Heart left ventricle (tissue), 16 donors: ENCODE measurements around the gene TTC23L. TPM values are rescaled to one million over a fixed set of nuclear protein-coding genes. Genes with fewer than 3 reads are reported as not detected.

Experiments used
- ATAC-seq, 4 donors: fragments of 200-7000 bp; cut with Tn5 transposase; one replicate each; pipeline ENCODE4 v1.9.1; 2020 to 2022; ENCODE audit warnings: moderate library complexity in 4 of 4, mild to moderate bottlenecking in 3 of 4, moderate number of reproducible peaks in 1 of 4
- DNase-seq, 5 donors: peaks; one replicate each; pipeline ENCODE4 v3.0.0-alpha.2; 2020
- H3K27ac ChIP-seq, 12 donors: fragments of 200-600 bp; sonication (generic) in 4 of 12; one replicate each; pipeline versions ENCODE4 v1.5.0 to v1.8.0; 2016 to 2022; ENCODE audit warnings: mild to moderate bottlenecking in 2 of 12
- H3K27me3 ChIP-seq, 9 donors: fragments of 200-600 bp; sonication (generic) in 2 of 9; one replicate each; pipeline versions ENCODE4 v1.5.1 to v1.8.0; 2016 to 2022; ENCODE audit warnings: mild to moderate bottlenecking in 3 of 9
- H3K36me3 ChIP-seq, 9 donors: fragments of 200-600 bp; sonication (generic) in 2 of 9; one replicate each; pipeline versions ENCODE4 v1.5.0 to v1.8.0; 2018 to 2022; ENCODE audit warnings: mild to moderate bottlenecking in 2 of 9
- H3K4me1 ChIP-seq, 12 donors: fragments of 200-600 bp; sonication (generic) in 4 of 12; one replicate each; pipeline versions ENCODE4 v1.5.0 to v1.8.0; 2016 to 2022; ENCODE audit warnings: mild to moderate bottlenecking in 3 of 12
- H3K4me3 ChIP-seq, 12 donors: fragments of 200-600 bp; sonication (generic) in 4 of 12; one replicate each; pipeline versions ENCODE4 v1.5.0 to v1.8.0; 2017 to 2022; ENCODE audit warnings: mild to moderate bottlenecking in 9 of 12, moderate library complexity in 4 of 12
- H3K9me3 ChIP-seq, 12 donors: fragments of 200-600 bp; sonication (generic) in 4 of 12; one replicate each; pipeline versions ENCODE4 v1.5.0 to v1.8.0; 2016 to 2022; ENCODE audit warnings: mild to moderate bottlenecking in 1 of 12
- POLR2A ChIP-seq, 2 donors: fragments of 450-650 bp; IDR thresholded peaks; one replicate each; pipeline ENCODE4 v1.6.1; 2017; ENCODE audit warnings: antibody characterized with exemption in 2 of 2, mild to moderate bottlenecking in 2 of 2, moderate library complexity in 2 of 2
- WGBS, 4 donors: extraction: QIAGEN DNeasy Blood & Tissue Kit in 2 of 4; methylation state at CpG; one replicate each; pipeline versions ENCODE4 v1.1.5 to v1.1.7; 2013 to 2018; 5-methylcytosine and 5-hydroxymethylcytosine counted together
- intact Hi-C, 10 donors: fragments of 100-400 bp; cut with DNase I; formaldehyde crosslinking; loops; one replicate each; pipeline versions ENCODE4 v1.11.1 to v1.14.2; 2022
- polyA plus RNA-seq, 2 donors: library from polyadenylated mRNA; stranded (reverse); fragments of 200-250 nt; gene quantifications; one replicate each; pipeline ENCODE4 v1.2.3, GENCODE V29; 2013
- total RNA-seq, 9 donors: library from RNA; depleted of rRNA in 2 of 9; stranded (reverse); fragments of >200 nt in 2 of 9; fragmentation: NEBNext Ultra II Directional in 3 of 9; extraction: Animal tissue kit (Norgen Biotek cat#: 25700) in 3 of 9; gene quantifications; one replicate each; pipeline versions ENCODE4 v1.1.0 to v1.2.4, GENCODE V29; 2016 to 2023
- TF ChIP-seq, protein P1 (sequence below), 12 donors: fragments of 200-600 bp; sonication (generic) in 4 of 12; IDR thresholded peaks; one replicate each; pipeline versions ENCODE4 v1.5.0 to v1.8.0; 2018 to 2022; ENCODE audit warnings: antibody characterized with exemption in 12 of 12, mild to moderate bottlenecking in 5 of 12
- donor health status: ischemic (EF 13 %, LVEDD 7.1; RV severe dilation, severe dysfunction).
- donor health status: healthy with polysubstance abuse.
- donor health status: DM: no; HTN: yes; CAD: no.
- donor health status: DM: no; HTN: no; CAD: no.
- donor health status: ischemic (EF 25% LVEDD 6.9; RV normal size, moderate dysfunction).
- donor health status: ischemic (EF 25% LVEDD 5.7; RV mildly dilated, moderate dysfunction).
- donor health status: healthy.
- donor health status: DM: yes; HTN: yes; CAD: no.
- donor health status: ischemic (EF 35%, LVEDD 5.7; RV mildly dilated, moderate dysfunction).
- donor health status: nonischemic (EF 11% LVEDD 7.7; RV severe dilation, severe dysfunction).
- donor health status: DM: yes; HTN: yes; CAD: no.
- donor health status: PGD.
- donor health status: ischemic (EF 29% LVEDD 5.4; RV normal size, mild dysfunction).
- donor health status: nonischemic (EF 23%, LVEDD 6.1; RV moderate dilation, normal function).

Gene TTC23L
- total and polyA plus RNA-seq, 11 donors, result 0.06 to 0.69 TPM; not detected in 9

DNA sequence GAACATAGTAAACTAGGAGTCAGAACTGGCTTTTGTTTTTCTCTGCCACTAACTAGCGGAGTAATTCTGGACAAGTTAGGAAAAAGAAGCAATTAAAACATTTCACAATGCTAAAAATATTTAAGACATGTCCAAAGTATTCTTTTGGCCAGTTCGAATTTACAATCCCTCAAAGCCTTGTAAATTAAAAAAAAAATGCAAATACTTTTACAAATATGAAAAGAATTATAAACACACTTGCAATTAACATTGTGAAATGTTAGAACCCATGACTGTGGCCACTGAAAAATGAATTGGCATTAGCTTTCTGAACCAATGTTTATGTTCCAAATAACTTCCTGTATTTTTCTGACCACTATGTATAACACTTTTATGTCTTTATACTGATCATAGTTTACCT, 74.1 kb downstream of the TTC23L start:
- Histone ChIP-seq H3K9me3 (no peaks in the 10 kb centered on the region), H3K36me3 (peaks cover 0 to 48% (median 42%) of the 10 kb centered on the region in 9 donors), H3K4me3 (no peak overlapping the region), H3K27ac (no peak overlapping the region), H3K27me3 (no peaks in the 10 kb centered on the region), H3K4me1 (peaks cover 7 to 36% (median 24%) of the 10 kb centered on the region in 12 donors)
- intact Hi-C loops, result loop anchor here in 1 of 10 donors (10.0 kb wide), 1 partner anchor 908 kb away; the partner anchor contains the start of gene AMACR
- 81 to 95% (median 89%) methylated on average over 2 of the region's 2 CpGs for WGBS, 4 donors
- TF ChIP-seq POLR2A (IDR thresholded peaks at IDR 0.05), result no peak
- TF ChIP-seq, protein P1, sequence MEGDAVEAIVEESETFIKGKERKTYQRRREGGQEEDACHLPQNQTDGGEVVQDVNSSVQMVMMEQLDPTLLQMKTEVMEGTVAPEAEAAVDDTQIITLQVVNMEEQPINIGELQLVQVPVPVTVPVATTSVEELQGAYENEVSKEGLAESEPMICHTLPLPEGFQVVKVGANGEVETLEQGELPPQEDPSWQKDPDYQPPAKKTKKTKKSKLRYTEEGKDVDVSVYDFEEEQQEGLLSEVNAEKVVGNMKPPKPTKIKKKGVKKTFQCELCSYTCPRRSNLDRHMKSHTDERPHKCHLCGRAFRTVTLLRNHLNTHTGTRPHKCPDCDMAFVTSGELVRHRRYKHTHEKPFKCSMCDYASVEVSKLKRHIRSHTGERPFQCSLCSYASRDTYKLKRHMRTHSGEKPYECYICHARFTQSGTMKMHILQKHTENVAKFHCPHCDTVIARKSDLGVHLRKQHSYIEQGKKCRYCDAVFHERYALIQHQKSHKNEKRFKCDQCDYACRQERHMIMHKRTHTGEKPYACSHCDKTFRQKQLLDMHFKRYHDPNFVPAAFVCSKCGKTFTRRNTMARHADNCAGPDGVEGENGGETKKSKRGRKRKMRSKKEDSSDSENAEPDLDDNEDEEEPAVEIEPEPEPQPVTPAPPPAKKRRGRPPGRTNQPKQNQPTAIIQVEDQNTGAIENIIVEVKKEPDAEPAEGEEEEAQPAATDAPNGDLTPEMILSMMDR (IDR thresholded peaks at IDR 0.05), result no peak
- no peak for DNase-seq
- ATAC-seq, result no peak

DNA sequence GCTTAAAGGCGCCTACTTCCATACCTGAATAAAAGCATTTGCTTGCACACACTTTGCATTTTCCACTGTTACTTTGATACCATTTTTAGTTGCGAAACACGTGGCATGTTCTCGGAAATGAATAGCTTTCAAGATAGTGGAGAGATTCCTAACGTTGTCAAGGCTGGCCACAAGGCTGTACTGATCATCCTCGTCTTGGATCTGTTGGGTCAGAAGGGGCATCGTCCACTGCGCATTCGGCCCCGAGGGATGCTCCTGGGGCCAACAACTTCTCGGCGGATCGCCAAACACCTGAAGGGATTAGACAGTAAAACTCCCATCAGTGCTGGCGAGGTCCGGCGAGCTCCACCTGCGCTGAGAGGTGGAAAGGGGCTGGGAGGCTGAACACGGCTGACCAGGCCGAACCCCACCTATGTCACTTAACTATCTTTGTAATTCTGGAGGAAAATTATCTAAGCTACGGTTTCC, 75.7 kb downstream of the TTC23L start:
- intact Hi-C loops, result loop anchor here in 3 of 10 donors (1.0 to 10.0 kb wide), 5 partner anchors 14 to 910 kb away; partner anchors contain the start of genes AMACR (in 2 of the 3), DNAJC21 (in 2 of the 3) and RAI14 (in 1 of the 3)
- peak overlapping the region; percentile 57 to 97 (median 84) for H3K4me3 ChIP-seq
- TF ChIP-seq, protein P1 (IDR thresholded peaks at IDR 0.05), result no peak
- TF ChIP-seq POLR2A (IDR thresholded peaks at IDR 0.05), result no peak
- 2 to 3% (median 2%) methylated on average over 20 of the region's 20 CpGs for WGBS, 4 donors
- peaks cover 7 to 36% (median 24%) of the 10 kb centered on the region in 12 donors for H3K4me1 ChIP-seq
- ATAC-seq (peak in 3 of 4 donors; percentile 0 to 5 (median 1)), DNase-seq (peak in 2 of 5 donors; percentile 14 to 50)
- peak overlapping the region; percentile 61 to 92 (median 88) for H3K27ac ChIP-seq
- peaks cover 0 to 45% (median 30%) of the 10 kb centered on the region in 9 donors for H3K36me3 ChIP-seq
- H3K9me3 ChIP-seq, result no peaks in the 10 kb centered on the region
- H3K27me3 ChIP-seq, result no peaks in the 10 kb centered on the region

DNA sequence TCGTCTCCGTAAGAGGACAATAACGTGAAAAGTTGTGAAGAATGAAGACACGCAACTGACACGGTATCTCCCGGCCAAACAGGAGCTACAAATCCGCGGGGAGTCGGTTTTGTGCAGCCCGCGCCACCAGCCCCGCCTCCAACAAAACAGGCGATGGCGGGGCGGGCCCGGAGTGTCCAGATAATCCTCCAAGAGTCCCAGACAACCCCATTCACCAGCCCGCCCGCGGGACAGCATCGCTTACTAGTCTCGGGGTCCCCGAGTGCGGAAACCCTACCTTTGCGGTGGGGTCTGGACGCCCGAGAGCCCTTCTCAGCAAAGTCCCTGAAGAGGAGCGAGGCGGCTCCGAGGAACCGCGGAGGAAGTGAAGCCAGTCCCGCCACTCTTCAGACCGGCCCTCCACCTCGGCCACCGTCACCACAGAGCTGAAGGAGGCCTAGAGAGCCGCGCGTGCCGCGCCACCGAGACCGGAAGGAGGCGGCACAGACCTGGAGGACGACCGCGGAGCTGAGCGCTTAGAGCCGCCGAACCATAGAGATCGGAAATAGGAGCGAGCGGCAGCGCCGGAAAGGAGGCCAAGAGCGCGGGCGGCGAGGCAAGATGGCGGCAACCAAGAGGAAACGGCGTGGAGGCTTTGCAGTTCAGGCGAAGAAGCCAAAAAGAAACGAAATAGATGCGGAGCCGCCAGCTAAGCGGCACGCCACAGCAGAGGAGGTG, 76.3 kb downstream of the TTC23L start, which contains the start of the genes BRIX1 and RAD1:
TSS of gene BRIX1 (plus strand) at position 573 of the 717 bp plus-strand sequence. CDS start at position 601, 28 bp downstream.
TSS of gene RAD1 (minus strand) at position 366 of the 717 bp plus-strand sequence. CDS start 612 bp downstream, outside the sequence.
- Histone ChIP-seq H3K27me3 (no peaks in the 10 kb centered on the region), H3K9me3 (no peaks in the 10 kb centered on the region), H3K27ac (peak within 1 kb of the TSS; percentile 61 to 92 (median 88)), H3K4me1 (peaks cover 7 to 36% (median 24%) of the 10 kb centered on the region in 12 donors), H3K36me3 (peaks cover 0 to 45% (median 31%) of the 10 kb centered on the region in 9 donors), H3K4me3 (peak within 1 kb of the TSS; percentile 57 to 97 (median 84))
- DNase-seq (peak; percentile 96 to 98 (median 98)), ATAC-seq (peak; percentile 100)
- 0 to 1% (median 0%) methylated on average over 42 to 67 of the region's 67 CpGs for WGBS, 4 donors
- intact Hi-C loops, result loop anchor here in 3 of 10 donors (1.0 to 10.0 kb wide), 5 partner anchors 14 to 910 kb away; partner anchors contain the start of genes AMACR (in 2 of the 3), DNAJC21 (in 2 of the 3) and RAI14 (in 1 of the 3)
- TF ChIP-seq, protein P1 (IDR thresholded peaks at IDR 0.05), result peak in 6 of 12 donors; percentile 16 to 48 (median 32)
- peak in 1 of 2 donors; percentile 37 for TF ChIP-seq POLR2A (IDR thresholded peaks at IDR 0.05)
